HG03064 (cell line): ENCODE measurements around the gene ONECUT3.
"Not testable (repeated sequence)": the region's sequence is repeated elsewhere in the genome, so short reads cannot be mapped to it uniquely, and the experiment has no call there.

ENCODE experiments used
- ATAC-seq: cut with Tn5 transposase; IDR thresholded peaks from one replicate; pipeline ENCODE4 v1.9.1; 2021; ENCODE audit warnings: low read depth; ENCODE audit not compliant: unreplicated experiment

Gene ONECUT3

GRCh38 chr19:1754636-1755466, 1.5 kb downstream of the ONECUT3 start:
- ATAC-seq = no peak

GRCh38 chr19:1755467-1756171, 2.3 kb downstream of the ONECUT3 start:
- ATAC-seq = no peak

- ATAC-seq = no peak
Measured at GRCh38 chr19:1756264-1756663, 3.0 kb downstream of the ONECUT3 start.

- ATAC-seq = no peak
Measured at GRCh38 chr19:1756705-1757465, 3.6 kb downstream of the ONECUT3 start.

- ATAC-seq = no peak
Measured at GRCh38 chr19:1757468-1758230, 4.3 kb downstream of the ONECUT3 start.

GRCh38 chr19:1758231-1758577, 4.9 kb downstream of the ONECUT3 start:
- ATAC-seq = no peak

GRCh38 chr19:1758959-1759903, 5.9 kb downstream of the ONECUT3 start:
- no peak for ATAC-seq

GRCh38 chr19:1760020-1760419, 6.7 kb downstream of the ONECUT3 start:
- ATAC-seq = no peak

GRCh38 chr19:1760786-1761527, 7.7 kb downstream of the ONECUT3 start:
- ATAC-seq = not testable (repeated sequence)

GRCh38 chr19:1761528-1762242, 8.4 kb downstream of the ONECUT3 start:
- ATAC-seq = no peak

GRCh38 chr19:1762243-1763117, 9.2 kb downstream of the ONECUT3 start:
- no peak for ATAC-seq

- no peak for ATAC-seq
Measured at GRCh38 chr19:1763648-1764639, 10.6 kb downstream of the ONECUT3 start.

- no peak for ATAC-seq
Measured at GRCh38 chr19:1764729-1765128, 11.4 kb downstream of the ONECUT3 start.

GRCh38 chr19:1765232-1765903, 12.1 kb downstream of the ONECUT3 start:
- ATAC-seq = no peak
